ENCODE results near the gene SEL1L3.
A peak's percentile ranks its signal among the peaks of the same experiment; 100 is the strongest.
"Not testable (repeated sequence)": the region's sequence is repeated elsewhere in the genome, so short reads cannot be mapped to it uniquely, and the experiment has no call there.

Gene SEL1L3

DNA sequence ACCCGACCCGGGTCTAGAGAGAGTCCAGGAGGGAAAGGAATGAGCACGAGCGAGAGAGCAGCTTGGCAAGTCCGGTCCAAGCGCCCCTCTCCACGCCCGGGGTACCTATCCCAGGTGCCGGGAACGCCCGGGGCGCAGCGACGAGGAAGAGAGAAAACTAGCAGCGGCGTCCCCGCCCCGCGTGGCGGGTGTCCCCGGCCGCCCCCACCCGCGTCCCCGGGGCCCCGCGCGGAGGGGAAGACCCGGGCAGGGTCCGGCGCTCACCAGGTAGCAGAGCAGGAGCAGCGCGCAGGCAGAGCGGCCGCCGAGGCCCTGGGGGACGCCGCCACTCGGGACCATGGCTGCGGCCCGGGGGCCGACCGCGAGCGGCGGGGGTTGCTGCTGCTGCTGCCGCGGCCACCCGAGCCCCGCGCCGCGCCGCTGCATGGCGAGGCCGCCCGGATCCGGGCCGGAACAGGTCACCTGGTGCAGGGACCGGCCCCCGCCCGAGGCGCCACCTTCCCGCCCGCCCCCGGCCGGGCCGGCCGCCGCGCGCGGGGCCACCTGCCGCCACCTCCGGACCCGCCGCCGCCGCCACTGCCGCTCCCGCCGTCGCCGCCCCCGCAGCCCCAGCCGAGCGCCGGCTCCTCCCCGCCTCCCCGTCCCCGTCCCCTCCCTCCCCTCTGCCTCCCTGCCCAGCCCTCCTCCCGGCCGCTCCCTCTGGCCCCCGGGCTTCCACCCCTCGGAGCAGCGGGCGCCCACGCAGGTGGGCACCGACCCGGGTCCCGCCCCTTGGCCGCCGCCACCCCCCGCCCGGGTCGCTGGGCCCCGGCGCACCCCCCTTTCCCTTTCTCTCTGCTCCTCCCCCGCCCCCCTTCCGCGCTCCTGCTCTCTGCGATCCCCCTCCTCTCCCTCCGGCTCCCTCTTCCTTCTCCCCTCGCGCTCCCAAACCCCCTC is at the start of gene SEL1L3:
Gene SEL1L3 (minus strand): TSS at position 578 of the 936 bp plus-strand sequence. CDS start 152 bp downstream, at position 426.
- DNase-seq (ENCODE audit: low spot score), result peak; percentile 72

DNA sequence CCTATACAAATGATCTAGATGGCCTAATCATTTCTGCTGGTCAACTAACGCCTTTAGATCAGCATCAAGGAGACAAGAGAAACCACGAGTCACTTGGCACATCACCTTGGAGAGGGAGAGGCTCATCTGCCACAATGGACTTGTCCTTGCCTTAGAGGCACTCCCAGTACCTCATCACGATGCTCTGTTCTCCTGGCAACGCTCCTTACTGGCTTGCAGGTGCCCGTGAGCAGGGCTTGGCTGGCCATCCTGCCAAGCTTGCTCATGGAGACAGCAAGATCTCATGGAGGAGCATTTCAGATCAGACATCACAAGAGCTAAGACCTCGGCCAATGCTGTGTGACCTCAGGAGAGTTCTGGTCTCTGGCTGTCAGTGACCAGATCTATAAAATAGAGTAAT is 48.6 kb upstream of the SEL1L3 start:
- DNase-seq (ENCODE audit: low spot score), result no peak

DNA sequence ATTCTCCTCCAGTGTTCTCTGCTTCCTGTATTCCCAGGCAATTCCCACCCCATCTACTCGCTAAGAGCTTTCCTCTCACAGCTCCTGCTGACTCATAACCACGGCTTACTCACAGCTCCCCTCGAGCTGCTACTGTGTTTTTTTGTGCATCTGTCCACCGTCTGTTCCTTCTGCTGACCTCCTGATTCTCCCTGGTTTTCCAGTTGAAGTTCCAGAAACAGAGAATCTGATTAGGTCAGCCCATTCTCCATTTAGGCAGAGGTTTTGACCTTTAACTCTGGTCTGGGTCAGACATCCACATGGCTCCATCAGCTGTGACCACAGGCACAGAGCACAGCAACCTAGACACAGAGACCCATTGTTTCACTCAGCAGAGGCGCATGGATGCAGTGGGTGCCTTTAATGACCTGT is 45.7 kb upstream of the SEL1L3 start:
- DNase-seq (ENCODE audit: low spot score), result no peak

DNA sequence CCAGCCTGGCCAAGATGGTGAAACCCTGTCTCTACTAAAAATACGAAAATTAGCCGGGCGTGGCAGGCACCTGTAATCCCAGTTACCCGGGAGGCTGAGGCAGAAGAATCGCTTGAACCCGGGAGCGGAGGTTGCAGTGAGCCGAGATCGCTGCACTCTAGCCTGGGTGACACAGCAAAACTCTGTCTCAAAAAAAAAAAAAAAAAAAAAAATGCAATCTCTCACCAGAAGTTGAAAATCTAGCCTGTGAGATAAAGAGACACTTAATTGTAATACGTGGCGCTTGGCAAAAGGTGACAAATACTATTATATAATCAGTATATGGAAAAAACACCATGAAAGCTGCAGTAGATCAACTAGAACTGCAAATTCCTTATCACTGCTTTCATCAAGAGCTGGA is 43.3 kb upstream of the SEL1L3 start:
- DNase-seq (ENCODE audit: low spot score), result not testable (repeated sequence)

- DNase-seq (ENCODE audit: low spot score), result no peak
These were observed 42.6 kb upstream of the SEL1L3 start for GRCh38 chr4:25905371-25905770.

DNA sequence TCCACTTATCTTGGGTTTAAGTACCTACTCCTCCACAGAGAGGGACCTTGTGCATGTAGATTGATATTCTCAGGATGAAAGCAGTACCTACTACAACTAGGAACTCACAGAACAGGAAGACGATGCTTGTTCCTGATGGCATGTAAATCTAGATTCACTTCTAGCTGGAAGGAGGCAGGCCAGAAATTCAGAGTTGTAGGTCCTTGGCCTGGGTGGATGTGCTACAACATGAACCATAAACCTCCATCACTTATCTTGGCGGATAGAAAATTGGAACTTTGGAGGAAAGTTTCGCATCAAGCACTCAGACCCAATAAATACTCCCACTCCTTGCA is 41.9 kb upstream of the SEL1L3 start:
- no peak for DNase-seq (ENCODE audit: low spot score)

DNA sequence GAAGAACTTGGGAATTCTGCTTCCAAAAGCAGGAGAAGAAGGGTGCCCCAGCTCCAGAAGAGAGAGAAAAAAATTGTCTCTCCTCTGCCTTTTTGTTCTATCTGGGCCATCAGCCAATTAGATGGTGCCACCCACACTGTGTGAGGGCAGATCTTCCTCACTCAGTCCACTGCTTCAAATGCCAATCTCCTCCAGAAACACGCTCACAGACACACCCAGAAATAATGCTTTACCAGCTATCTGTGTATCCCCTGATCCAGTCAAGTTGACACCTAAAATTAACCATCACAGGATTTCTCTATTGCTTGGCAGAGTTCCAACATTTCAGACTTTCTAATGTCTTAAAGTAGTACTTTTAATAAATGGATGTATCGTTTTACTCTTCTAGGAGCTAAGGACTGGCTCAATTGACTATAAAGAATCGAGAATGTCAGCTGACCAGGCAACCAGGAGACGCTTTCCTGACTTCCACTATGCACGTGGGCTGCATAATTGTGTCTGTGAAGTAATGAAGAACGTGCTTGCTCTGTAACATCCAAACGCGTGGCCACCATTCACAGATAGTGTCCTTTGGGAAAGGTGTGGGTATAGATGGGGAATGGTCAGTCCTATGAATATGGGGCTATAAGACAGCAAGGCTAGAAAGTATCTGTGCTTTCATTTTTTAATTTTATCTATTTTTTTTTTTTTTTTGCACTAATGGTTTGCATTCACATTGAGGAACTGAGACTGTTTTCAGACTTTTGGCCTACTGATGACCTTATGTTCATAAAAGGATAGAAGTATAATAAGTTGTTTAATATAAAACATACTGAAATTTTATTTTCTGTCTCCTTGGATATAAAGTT is 41.3 kb upstream of the SEL1L3 start:
- DNase-seq (ENCODE audit: low spot score), result no peak

DNA sequence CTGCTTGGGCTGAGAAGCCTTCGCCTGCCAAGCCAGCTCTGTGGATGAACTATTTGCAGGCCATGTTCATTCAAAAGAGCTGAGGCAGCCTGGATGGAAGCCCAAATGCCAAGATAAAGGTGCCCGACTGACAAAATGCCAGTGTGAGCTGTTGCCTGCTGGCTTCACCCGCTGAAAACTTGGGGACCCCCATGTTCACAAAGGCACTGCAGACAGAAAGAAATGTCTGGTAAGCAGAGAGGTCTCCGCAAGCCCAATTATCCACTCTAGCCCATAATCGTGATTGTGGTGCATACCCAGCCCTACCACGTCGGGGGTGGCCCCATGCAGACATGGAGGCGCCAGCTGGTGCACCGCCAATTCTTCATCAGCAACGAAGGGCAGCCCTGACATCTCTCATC is 38.2 kb upstream of the SEL1L3 start:
- no peak for DNase-seq (ENCODE audit: low spot score)

- DNase-seq (ENCODE audit: low spot score), result no peak
These were observed 37.5 kb upstream of the SEL1L3 start for GRCh38 chr4:25900310-25900709.

GRCh38 chr4:25896776-25897539 is 34.2 kb upstream of the SEL1L3 start:
- DNase-seq (ENCODE audit: low spot score), result no peak

- DNase-seq (ENCODE audit: low spot score), result no peak
These were observed 30.0 kb upstream of the SEL1L3 start for GRCh38 chr4:25892796-25893195.

DNA sequence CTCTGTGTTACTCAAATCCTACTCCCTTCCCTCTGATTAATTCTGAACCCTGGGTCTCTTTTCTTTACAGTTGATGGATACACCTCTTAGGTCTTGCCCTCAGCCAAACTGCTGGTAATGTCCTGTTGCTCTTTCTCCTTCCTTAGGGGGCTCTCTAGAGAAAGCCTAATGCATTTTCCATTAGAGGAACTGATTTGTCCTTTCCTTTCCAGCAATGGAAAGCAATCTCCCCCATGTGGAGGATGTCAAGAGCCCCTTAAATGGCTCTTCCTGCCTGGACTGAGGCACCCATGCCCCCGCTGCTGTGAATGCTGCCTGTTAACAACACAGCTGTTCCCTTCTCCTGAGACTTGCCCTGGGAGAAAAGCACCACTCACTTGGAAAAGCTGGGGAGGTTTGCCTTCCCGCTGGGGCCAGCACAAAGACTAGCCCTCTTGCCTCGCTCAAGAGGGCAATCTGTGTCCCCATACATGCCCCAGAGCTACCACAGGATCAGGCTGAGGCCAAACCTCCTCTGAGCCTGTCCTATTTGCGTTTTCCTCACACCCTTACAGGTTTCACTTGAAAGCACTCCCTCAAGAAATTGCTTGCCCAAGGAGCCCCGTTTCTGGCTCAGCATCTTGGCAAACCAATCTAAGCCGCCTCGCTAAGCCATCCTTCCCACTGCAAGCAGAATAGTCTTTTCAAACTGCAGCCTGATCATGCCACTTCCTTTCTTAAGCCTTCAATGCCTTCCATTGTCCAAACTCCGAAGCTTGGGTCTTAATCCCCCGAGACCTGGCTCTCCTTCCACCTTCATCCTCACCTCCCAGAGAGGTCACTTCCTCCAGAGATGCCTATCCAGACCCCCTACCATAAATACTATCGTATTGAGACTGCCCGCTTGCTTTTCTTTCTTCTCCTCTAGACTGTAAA is 28.0 kb upstream of the SEL1L3 start:
- no peak for DNase-seq (ENCODE audit: low spot score)

DNA sequence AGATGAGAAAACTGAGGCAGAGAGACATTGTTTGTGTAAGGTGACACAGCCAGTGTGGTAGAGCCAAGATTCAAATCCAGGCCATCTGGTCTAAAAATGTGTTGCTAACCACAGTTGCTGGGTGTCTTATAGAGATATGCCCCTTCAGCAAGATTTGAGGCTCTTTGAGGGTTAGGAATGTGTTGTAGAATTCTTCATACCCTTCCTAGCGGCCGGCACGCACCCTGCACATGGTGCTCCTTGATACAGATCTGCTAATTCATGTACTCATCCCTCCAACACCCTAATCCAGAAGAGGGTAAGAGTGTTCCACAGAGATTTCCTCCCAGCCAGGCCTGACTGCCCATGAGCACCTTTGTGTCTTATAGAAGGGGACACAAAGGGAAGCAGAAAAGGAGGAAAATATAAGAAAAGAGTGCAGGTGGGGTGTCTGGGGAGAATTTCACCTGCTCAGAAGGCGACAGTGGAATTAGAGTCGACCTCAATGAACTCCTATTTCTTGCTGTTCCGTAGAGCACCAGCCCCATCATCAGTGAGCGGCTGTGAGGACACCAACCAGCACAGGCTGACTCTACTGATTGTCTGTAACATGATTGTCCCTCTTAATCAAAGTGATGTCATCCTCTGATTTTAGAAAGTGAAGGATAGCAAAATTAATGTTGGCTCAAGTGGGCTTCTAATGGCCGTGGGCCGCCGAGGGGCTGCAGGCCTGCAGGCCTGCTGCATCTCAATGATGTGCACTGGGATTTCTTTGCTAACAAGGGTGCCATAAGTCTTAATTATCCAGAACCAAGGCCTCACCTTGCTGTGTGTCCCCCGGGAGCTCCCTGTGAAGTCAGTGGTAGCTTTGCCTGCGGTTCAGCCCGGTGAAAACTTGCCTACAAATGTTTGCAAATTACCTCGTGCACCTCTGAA is 27.1 kb upstream of the SEL1L3 start:
- DNase-seq (ENCODE audit: low spot score), result no peak

DNA sequence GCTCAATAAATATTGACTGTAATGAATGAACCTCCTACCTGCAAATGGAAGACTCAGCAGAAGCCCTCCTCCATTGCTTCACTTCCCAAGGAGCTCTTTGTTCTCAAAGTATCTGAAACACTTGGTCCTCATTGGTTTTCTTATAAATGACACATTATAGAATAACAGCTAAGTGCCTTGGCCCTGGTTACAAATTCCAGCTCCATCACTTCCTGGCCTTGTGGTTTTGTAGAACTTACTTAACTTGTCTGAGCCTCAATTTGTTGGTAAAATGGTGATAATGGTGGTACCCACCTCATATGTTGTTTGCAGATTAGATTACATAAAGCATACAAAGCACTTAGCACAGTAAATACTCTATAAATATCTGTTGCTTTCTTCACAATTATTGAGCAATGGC is 26.0 kb upstream of the SEL1L3 start:
- no peak for DNase-seq (ENCODE audit: low spot score)

DNA sequence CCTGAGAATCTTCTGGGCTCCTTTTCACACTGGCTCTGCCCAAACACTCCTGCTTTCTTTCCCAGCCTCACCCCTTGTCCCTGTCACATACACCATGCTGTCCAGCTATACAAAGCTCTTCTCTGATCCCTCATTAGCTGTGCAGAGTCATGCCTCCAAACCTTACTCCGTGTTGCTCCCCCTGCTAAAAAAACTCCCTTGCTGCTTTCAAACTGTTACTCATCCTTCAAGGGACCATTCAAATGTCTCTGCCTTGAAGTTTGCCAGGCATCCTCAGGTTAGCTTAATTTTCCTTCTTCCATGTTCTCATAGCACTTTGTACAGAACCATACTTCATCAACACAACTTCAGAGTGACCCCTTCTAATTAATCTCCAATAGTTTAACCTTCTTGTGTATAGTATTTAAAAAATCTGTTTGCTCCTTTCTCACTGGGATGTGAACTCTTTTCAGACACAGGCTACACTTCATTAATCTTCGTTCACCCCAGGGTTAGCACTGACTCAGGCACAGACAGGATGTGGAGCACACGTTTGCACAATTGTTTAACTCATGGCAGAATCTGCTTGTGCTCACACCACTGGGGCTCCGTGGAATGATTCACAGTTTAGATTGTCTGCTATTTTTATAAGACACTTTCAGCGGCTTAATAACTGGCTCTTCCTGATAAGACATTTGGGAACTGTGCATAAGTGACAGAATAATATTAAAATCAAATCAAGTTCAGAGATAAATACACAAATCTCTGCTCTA is 21.4 kb upstream of the SEL1L3 start:
- no peak for DNase-seq (ENCODE audit: low spot score)

DNA sequence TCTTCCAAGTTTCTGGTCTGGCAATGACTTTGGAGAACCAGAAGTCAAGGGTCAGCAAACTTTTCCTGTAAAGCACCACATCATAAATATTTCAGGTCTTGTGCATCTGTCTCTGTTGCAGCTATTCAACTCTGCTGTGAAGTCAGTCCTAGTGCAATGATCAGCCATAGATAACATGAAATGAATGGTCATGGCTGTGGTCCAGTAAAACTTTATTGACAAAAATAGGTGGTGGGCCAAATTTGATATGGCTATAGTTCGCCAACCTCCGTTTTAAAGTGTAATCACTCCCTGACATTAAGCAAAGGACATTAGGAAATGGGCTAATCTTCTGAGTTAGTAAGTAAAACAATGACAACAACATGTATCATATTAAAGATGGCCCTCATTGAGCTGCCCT is 20.8 kb upstream of the SEL1L3 start:
- no peak for DNase-seq (ENCODE audit: low spot score)

DNA sequence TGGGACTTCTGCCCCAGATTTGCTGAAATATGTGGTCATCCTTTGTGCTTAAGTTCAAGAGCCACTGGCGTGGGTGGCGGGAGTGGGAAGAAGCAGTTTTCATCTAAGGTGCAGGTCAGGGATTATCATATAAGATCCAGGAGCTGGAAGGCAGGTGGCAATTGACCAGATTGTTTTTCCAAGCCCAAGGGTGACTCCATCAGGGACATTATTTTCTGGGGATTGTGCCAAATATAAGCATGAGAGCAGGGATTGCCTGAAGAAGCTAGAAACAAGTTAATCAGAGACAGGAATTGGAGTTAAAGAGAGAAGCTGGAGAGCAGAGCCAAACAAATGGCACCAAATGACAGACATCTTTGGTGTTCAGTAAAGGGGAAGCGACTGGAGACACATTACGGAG is 19.4 kb upstream of the SEL1L3 start:
- DNase-seq (ENCODE audit: low spot score), result no peak

- DNase-seq (ENCODE audit: low spot score), result no peak
These were observed 18.4 kb upstream of the SEL1L3 start for GRCh38 chr4:25881193-25881592.

- DNase-seq (ENCODE audit: low spot score), result no peak
These were observed 17.3 kb upstream of the SEL1L3 start for GRCh38 chr4:25879991-25880651.

Data from left forelimb (tissue), 1 donor.